Thymus (tissue), 11 donors: Measurements from ENCODE around the gene TMEM81. TPM values are rescaled to one million over a fixed set of nuclear protein-coding genes. Genes with fewer than 3 reads are reported as not detected.

Experiments
- DNase-seq, 9 donors: peaks; one replicate each; pipeline ENCODE4 v3.0.0-alpha.2; 2013; ENCODE audit warnings: low spot score in 9 of 9, low read depth in 6 of 9, missing footprints in 1 of 9
- H3K27ac ChIP-seq, 2 donors: one replicate each; pipeline ENCODE4 v1.5.1; 2013; ENCODE audit warnings: control low read depth in 1 of 2, low read depth in 1 of 2, low read length in 1 of 2, mild to moderate bottlenecking in 1 of 2, moderate library complexity in 1 of 2
- H3K27me3 ChIP-seq, 2 donors: one replicate each; pipeline ENCODE4 v1.5.1; 2013; ENCODE audit warnings: low read length in 1 of 2; ENCODE audit not compliant: control insufficient read depth in 2 of 2, insufficient read depth in 1 of 2
- H3K36me3 ChIP-seq, 2 donors: one replicate each; pipeline ENCODE4 v1.5.1; 2013; ENCODE audit warnings: low read length in 1 of 2, mild to moderate bottlenecking in 1 of 2, moderate library complexity in 1 of 2; ENCODE audit not compliant: control insufficient read depth in 2 of 2, insufficient read depth in 2 of 2
- H3K4me1 ChIP-seq, 2 donors: one replicate each; pipeline ENCODE4 v1.5.1; 2013; ENCODE audit warnings: low read length in 2 of 2; ENCODE audit not compliant: control insufficient read depth in 2 of 2, insufficient read depth in 2 of 2
- H3K4me3 ChIP-seq, 2 donors: one replicate each; pipeline ENCODE4 v1.5.1; 2013; ENCODE audit warnings: low read length in 2 of 2, control low read depth in 1 of 2, mild to moderate bottlenecking in 1 of 2
- H3K9me3 ChIP-seq, 2 donors: one replicate each; pipeline ENCODE4 v1.5.1; 2013; ENCODE audit warnings: low read length in 1 of 2, mild to moderate bottlenecking in 1 of 2; ENCODE audit not compliant: control insufficient read depth in 2 of 2, insufficient read depth in 1 of 2
- WGBS: extraction: QIAGEN DNeasy Blood & Tissue Kit; methylation state at CpG from one replicate; pipeline ENCODE4 v1.1.7; 2013; 5-methylcytosine and 5-hydroxymethylcytosine counted together
- polyA plus RNA-seq: library from polyadenylated mRNA; stranded (reverse); fragments of 200-250 nt; gene quantifications from one replicate; pipeline ENCODE4 v1.2.3, GENCODE V29; 2013
- total RNA-seq: library from RNA; stranded (reverse); fragments of 120-200 nt; gene quantifications from one replicate; pipeline ENCODE4 v1.2.4, GENCODE V29; 2013
- donor health status: healthy.

The TMEM81 gene
- total and polyA plus RNA-seq, 2 donors: 1.7 to 4.6 TPM

- no peak overlapping the region for H3K4me3 ChIP-seq
- H3K9me3 ChIP-seq: no peaks in the 10 kb centered on the region
- H3K4me1 ChIP-seq: peaks cover 0 to 3% of the 10 kb centered on the region in 2 donors
- 62% methylated on average over 4 of the region's 4 CpGs for WGBS
- no peaks in the 10 kb centered on the region for H3K36me3 ChIP-seq
- H3K27me3 ChIP-seq: peaks cover 31 to 64% of the 10 kb centered on the region in 2 donors
- H3K27ac ChIP-seq: no peak overlapping the region
- no peak for DNase-seq
Observed at GRCh38 chr1:205041001-205041715, 43.1 kb downstream of the TMEM81 start.

GRCh38 chr1:205038132-205038786 lies 46.0 kb downstream of the TMEM81 start:
- WGBS: 91% methylated on average over 6 of the region's 6 CpGs
- no peak overlapping the region for H3K27ac ChIP-seq
- no peak overlapping the region for H3K4me3 ChIP-seq
- no peaks in the 10 kb centered on the region for H3K9me3 ChIP-seq
- H3K27me3 ChIP-seq: peaks cover 12 to 37% of the 10 kb centered on the region in 2 donors
- DNase-seq: no peak
- peaks cover 0 to under 1% of the 10 kb centered on the region in 2 donors for H3K4me1 ChIP-seq
- no peaks in the 10 kb centered on the region for H3K36me3 ChIP-seq

- no peak for DNase-seq
- Histone ChIP-seq H3K27me3 (peaks cover 5 to 33% of the 10 kb centered on the region in 2 donors), H3K27ac (no peak overlapping the region), H3K36me3 (no peaks in the 10 kb centered on the region), H3K4me1 (no peaks in the 10 kb centered on the region), H3K9me3 (no peaks in the 10 kb centered on the region), H3K4me3 (no peak overlapping the region)
- 95% methylated on average over 9 of the region's 9 CpGs for WGBS
Observed at GRCh38 chr1:205037539-205037938, 46.7 kb downstream of the TMEM81 start.

Other genes with a start within 250 kb of the TMEM81 start
- 0.14 TPM for gene NFASC, start 213.6 kb downstream of the TMEM81 start, total RNA-seq
- 1.4 TPM for gene NFASC, start 213.6 kb downstream of the TMEM81 start, polyA plus RNA-seq
- gene CNTN2, start 41.2 kb downstream of the TMEM81 start, total RNA-seq: 0.28 TPM
- 0.27 TPM for gene CNTN2, start 41.2 kb downstream of the TMEM81 start, polyA plus RNA-seq
- 15.2 TPM for gene RBBP5, start 37.5 kb upstream of the TMEM81 start, total RNA-seq
- 7.8 TPM for gene RBBP5, start 37.5 kb upstream of the TMEM81 start, polyA plus RNA-seq
- gene DSTYK, start 127.2 kb upstream of the TMEM81 start, total RNA-seq: 5.4 TPM
- gene DSTYK, start 127.2 kb upstream of the TMEM81 start, polyA plus RNA-seq: 6.3 TPM
- gene TMCC2, start 143.5 kb upstream of the TMEM81 start, total RNA-seq: 5.1 TPM
- 3.7 TPM for gene TMCC2, start 143.5 kb upstream of the TMEM81 start, polyA plus RNA-seq
- gene NUAK2, start 237.3 kb upstream of the TMEM81 start, total RNA-seq: 2.1 TPM
- 4.0 TPM for gene NUAK2, start 237.3 kb upstream of the TMEM81 start, polyA plus RNA-seq